GM08714 (cell line): ENCODE data around the gene PI4KB.

Source experiments
- H3K4me3 ChIP-seq: fragments of 200-500 bp; sonication (Bioruptor generic); 2 replicates; pipeline ENCODE4 v1.5.1; 2014; ENCODE audit warnings: mild to moderate bottlenecking, low read length, inconsistent platforms
- ZNF274 ChIP-seq: IDR thresholded peaks from 2 replicates; pipeline ENCODE4 v1.6.1; 2012; ENCODE audit warnings: mild to moderate bottlenecking, low read depth, low read length

Gene PI4KB

DNA sequence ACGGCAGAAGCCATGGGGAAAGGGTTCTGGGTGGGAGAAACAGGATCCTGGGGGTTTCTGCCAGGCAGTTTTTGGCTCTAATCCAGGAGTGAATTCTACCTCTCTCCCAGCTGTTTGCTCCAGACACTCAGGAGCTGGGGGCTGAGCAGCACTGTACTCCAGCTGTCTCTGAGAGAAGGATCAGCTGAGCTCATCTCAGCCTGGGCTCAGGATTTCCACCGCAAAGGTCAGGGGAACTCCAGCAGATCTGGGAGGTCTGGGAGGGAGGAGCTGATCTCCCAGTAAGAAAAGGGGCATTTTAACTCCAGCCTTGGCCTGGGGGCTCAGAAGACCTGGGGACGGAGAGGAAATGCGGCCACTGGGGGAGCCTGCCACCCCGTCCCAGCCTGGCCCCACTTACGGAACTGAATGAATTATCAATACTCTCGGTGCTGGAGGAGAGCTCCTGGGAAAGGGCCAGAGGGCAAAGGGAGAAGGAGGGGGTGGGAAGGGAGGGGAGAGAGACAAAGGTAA lies 17.3 kb downstream of the PI4KB start:
- no peak overlapping the region for H3K4me3 ChIP-seq

DNA sequence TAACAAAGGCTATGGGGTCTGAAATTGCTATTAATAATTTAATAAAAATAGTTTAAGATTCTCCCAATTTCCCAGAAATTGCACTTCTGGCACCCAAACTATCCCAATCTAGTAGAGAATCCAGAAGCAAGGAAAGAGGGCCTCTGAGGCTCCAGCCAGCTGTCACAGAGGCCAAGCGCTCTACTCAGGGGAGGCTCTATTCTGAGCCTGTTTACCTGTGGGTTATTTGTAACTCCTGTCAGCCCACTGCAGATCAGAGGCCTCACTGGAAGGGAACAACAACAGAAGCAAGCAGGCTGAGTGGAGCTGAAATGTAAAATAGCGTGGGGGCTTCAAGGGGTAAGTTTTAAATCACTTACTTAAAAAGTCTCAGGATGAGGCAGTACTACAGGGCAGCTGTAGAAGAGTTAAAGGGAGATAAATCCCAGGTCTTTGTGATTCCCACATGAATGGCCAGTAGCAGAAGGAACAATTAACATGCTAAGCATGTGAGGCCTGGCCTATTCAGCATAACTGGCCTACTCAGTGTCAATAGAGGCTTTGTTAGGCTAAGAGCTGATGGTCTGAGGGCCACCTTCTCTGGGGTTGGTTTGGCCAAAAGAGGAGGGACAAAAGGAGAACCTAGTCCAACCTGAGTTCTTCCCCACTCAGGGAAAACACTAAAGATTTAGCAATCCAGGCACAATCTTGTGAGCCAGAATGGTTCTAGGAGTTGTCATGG lies 32.3 kb downstream of the PI4KB start:
- TF ChIP-seq ZNF274: no peak
- H3K4me3 ChIP-seq: no peak overlapping the region

More for the DNA sequence above, 17.3 kb downstream of the PI4KB start:
- no peak for TF ChIP-seq ZNF274

DNA sequence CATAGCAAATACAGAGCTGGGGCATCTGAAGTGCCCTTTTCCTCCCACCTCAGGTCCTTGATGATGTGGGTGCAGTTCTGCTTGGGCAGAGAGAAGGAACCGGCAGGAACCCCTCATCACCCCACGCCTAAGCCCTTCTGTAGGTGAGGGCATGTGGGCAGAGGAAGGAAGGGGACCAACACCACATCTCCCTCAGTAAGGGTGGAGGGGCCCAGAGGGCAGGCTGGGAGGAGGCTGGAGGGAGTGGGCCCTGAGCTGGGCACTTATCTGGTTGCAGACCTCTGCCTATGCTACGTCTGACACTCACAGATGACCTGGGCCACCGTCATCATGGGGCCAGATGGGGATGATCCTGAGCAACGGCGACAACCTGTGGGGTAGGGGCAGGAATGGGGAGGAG lies 34.1 kb downstream of the PI4KB start:
- no peak overlapping the region for H3K4me3 ChIP-seq
- no peak for TF ChIP-seq ZNF274

DNA sequence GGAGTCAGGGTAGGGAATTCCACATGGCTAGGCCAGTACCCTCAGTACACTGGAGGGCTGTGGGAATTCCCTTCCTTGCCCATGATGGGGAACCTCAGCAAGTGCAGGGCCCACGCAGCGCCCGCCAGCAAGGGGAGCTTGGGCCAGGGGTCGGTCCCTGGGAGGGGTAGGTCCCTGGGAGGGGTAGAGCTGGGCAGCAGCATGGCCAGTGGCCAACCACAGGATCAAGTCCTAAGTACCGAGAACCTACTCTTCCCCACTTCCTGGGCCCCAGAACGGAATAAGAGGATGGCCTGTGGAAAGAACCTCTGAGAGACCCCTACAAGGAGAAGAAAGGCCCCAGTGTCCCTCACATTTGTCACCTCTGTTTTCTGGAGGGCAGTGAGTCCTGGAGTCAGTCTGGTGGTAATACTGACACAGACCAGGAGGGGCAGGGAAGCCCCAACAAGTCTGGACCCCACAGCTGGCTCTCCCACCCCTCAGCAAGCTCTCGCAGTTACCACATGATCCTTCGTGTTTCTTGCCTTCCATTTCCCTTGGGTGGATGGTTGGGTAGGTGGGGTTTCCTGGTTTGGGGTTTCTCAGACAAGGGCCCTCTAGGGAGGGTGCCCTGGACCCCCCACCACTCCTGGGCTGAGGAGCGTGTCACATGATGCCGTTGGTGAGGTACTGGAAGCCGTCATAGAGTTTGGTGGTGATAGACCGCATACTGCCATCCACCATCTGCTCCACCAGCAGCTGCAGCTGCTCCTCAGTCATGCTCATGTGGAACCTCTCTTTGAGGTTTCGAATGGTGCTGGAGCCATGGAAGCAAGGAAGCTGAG lies 34.8 kb downstream of the PI4KB start:
- no peak for TF ChIP-seq ZNF274
- H3K4me3 ChIP-seq: no peak overlapping the region

DNA sequence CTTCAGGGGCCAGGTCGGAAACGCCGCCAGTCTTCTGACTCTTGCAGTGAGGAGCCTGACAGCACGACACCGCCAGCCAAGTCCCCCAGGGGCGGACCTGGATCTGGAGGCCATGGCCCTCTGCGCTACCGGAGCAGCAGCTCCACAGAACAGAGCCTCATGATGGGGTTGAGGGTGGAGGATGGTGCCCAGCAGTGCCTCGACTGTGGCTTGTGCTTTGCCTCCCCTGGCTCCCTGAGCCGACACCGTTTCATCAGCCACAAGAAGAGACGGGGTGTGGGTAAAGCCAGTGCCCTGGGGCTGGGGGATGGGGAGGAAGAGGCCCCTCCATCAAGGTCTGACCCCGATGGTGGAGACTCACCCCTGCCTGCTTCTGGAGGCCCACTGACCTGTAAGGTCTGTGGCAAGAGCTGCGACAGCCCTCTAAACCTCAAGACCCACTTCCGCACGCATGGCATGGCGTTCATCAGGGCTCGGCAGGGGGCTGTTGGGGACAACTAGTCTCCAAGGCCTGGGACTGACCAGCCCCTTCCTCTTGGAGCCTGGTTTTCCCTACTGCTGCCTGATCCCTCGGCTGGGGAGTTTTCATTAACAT lies 36.4 kb downstream of the PI4KB start:
- no peak for TF ChIP-seq ZNF274
- no peak overlapping the region for H3K4me3 ChIP-seq

DNA sequence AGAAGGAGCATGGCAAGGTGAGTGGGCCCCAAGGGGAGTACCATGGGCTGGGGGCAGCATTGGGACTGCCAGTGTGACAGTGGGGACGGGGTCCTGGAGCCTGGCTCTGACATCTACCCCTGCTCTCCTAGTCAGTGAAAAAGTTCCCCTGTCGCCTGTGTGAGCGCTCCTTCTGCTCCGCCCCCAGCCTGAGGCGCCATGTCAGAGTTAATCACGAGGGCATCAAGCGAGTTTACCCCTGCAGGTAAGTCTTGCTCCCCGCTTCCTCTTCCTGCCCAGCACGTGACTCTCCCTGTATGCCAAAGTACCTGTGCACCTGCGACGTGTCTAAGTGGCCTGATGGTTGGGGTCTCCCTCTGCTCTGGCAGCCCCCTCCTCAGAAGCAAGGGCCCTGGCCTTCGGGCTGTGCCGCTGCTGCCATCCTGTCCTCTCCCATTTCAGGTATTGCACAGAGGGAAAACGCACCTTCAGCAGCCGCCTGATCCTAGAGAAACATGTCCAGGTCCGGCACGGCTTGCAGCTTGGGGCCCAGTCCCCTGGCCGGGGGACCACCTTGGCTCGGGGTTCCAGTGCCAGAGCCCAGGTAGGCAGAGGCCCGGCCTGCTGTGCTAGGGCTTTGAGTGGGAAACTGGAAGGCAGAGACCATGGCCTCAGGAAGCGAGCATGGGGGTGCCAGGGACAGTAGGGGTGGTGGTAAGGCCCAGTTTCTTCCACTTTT lies 37.1 kb downstream of the PI4KB start:
- H3K4me3 ChIP-seq: no peak overlapping the region
- TF ChIP-seq ZNF274: no peak

DNA sequence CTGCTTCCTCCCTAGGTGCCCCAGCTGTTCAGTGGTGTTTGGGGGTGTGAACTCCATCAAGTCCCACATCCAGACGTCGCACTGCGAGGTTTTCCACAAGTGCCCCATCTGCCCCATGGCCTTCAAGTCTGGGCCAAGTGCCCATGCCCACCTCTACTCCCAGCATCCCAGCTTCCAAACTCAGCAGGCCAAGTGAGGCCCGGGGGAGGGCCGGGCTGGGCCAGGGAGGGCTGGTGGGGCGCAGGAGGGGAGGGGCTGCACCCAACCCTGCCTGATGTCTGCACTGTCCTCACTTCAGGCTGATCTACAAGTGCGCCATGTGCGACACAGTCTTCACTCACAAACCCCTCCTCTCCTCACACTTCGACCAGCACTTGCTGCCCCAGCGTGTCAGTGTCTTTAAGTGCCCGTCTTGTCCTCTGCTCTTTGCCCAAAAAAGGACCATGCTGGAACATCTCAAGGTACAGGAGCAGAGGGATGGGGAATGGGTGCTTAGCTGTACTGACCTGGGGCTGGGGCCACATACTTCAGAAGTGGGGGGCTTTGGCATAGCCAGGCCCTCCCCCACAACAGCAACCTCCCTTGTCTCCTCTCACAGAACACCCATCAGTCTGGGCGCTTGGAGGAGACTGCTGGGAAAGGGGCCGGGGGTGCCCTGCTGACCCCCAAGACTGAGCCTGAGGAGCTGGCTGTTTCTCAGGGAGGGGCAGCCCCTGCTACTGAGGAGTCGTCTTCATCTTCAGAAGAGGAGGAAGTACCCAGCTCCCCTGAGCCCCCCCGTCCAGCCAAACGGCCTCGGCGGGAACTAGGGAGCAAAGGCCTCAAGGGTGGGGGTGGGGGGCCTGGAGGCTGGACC lies 37.9 kb downstream of the PI4KB start:
- H3K4me3 ChIP-seq: no peak overlapping the region
- TF ChIP-seq ZNF274: no peak

DNA sequence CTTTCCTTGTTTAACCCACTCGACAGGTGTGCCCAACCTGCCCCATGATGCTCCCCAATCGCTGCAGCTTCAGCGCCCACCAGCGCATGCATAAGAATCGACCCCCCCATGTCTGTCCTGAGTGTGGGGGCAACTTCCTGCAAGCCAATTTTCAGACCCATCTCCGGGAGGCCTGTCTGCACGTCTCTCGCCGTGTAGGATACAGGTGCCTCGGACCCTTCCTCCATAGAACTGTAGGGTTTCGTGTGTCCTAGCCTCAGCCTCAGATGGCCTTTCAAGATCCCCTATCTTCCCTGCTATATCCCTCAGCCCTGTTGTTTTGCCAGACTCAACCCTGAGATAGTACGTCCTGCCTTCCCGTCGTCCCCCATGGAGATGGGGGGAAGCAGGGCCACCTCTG lies 38.7 kb downstream of the PI4KB start:
- H3K4me3 ChIP-seq: no peak overlapping the region
- no peak for TF ChIP-seq ZNF274

DNA sequence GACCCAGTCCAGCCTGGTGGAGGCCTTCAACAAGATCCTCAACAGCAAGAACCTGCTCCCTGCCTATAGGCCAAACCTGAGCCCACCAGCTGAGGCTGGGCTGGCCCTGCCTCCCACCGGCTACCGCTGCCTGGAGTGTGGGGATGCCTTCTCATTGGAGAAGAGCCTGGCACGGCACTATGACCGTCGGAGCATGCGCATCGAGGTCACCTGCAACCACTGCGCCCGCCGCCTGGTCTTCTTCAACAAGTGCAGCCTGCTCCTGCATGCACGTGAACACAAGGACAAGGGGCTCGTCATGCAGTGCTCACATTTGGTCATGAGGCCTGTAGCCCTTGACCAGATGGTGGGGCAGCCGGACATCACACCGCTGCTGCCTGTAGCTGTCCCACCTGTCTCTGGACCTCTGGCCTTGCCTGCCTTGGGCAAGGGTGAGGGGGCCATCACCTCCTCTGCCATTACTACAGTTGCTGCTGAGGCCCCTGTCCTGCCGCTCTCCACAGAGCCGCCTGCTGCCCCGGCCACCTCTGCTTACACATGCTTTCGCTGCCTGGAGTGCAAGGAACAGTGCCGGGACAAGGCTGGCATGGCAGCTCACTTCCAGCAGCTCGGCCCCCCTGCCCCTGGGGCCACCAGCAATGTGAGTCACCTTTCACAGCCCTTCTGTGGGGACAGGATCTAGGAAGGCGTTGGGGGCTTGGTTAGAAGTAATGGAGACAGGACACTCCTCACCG lies 39.3 kb downstream of the PI4KB start:
- no peak for TF ChIP-seq ZNF274
- H3K4me3 ChIP-seq: no peak overlapping the region

DNA sequence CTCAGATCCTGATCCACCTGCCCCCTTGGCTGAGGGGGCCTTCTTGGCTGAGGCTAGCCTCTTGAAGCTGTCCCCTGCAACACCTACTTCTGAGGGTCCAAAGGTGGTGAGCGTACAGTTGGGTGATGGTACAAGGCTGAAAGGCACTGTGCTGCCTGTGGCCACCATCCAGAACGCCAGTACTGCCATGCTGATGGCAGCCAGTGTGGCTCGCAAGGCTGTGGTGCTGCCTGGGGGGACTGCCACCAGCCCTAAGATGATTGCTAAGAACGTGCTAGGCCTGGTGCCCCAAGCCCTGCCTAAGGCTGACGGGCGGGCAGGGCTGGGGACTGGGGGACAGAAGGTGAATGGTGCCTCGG lies 39.9 kb downstream of the PI4KB start:
- no peak for TF ChIP-seq ZNF274
- no peak overlapping the region for H3K4me3 ChIP-seq

DNA sequence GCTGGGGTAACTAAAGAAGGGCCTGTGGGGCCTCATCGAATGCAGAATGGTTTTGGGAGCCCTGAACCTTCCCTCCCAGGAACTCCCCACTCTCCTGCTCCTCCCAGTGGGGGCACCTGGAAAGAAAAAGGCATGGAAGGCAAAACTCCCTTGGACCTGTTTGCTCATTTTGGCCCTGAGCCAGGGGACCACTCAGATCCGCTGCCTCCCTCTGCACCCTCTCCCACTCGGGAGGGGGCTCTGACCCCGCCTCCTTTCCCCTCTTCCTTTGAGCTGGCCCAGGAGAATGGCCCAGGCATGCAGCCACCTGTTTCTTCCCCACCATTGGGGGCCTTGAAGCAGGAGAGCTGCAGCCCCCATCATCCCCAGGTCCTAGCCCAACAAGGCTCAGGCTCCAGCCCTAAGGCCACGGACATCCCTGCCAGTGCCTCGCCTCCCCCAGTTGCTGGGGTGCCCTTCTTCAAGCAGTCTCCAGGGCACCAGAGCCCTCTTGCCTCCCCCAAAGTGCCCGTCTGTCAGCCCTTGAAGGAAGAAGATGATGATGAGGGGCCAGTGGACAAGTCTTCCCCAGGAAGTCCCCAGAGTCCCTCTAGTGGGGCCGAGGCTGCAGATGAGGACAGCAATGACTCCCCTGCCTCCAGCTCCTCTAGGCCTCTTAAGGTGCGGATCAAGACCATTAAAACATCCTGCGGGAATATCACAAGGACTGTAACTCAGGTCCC lies 40.4 kb downstream of the PI4KB start:
- TF ChIP-seq ZNF274: no peak
- no peak overlapping the region for H3K4me3 ChIP-seq

DNA sequence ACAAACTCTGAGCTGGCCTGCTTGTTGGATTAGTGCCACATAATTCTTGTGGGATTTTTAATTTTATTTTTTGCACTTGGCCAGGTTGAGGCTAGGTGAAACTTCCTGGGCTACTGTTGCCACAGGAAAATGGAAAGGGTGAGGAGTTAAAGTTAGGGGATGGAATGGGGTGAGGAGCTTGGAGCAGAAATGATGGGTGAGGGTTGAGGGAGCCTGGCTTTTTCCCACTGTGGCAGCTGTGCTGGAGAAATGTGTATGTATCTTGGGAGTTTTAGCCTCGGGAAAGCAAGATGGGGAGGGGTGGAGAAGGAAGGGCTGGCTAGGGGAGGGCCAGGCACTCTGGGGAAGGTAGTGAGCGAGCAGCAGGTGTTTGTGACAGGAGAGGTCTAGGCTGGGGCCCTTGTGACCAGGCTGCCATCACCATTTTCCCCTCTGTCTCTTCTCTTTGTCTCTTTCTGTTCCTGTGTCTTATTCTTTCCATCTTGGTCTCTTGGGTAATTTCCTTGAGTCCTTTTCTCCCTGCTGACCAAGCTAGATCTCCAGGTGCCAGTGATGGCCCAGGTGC lies 43.1 kb downstream of the PI4KB start:
- peak overlapping the region; percentile 90; the same call in 1 of the 2 replicates for H3K4me3 ChIP-seq
- no peak for TF ChIP-seq ZNF274
